Measurements from ENCODE around the gene FCRLA. TPM values are rescaled to one million over a fixed set of nuclear protein-coding genes. Genes with fewer than 3 reads are reported as not detected.

Gene FCRLA
- total RNA-seq, 2 experiments from 2014 or later, result 0.17 to 0.51 TPM

GRCh38 chr1:161731241-161731640 lies 24.2 kb downstream of the FCRLA start:
- H3K27ac Mint-ChIP-seq, result no peak overlapping the region
- no peaks in the 10 kb centered on the region for H3K9me3 Mint-ChIP-seq
- no peaks in the 10 kb centered on the region for H3K36me3 Mint-ChIP-seq
- DNase-seq (no peak), ATAC-seq (ENCODE audit: low read depth) (no peak)
- no peak overlapping the region for H3K4me3 Mint-ChIP-seq
- peaks cover 31% of the 10 kb centered on the region for H3K4me1 Mint-ChIP-seq
- H3K27me3 Mint-ChIP-seq, result peaks cover 17% of the 10 kb centered on the region
- POLR2A ChIA-PET, result no interaction called here

DNA sequence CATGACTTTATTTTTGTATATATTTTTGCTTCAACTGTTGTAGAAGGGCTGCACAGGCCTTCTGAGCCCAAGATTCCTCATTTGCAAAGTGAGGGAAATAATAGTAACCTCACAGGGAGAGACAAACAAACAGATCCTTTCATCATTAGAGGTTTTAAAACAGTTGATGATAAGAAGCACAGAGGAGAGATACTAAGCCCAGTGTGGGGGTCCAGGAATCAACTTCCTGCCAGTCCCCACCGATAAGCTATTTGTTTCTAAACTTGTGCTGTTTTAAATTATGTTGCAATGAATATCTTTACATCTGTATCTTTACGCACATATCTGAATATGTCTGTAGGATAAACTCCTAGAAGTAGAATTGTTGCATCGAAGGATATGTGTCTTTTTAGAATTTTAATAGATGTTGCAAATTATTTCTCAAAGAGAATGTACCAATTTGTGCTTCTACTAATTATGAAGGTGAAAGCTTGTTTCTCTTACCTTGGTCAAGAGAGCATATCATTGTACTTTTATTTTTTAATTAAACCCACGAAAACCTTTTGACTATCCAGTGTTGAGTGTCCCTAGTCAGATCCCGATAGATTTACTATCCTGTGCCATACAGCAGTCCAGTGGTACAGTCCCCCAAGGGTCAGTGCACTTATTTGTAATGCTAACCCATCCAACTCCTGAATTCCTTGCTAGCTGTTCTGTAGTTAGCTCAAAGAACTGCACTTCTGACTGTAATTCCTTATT lies 25.1 kb downstream of the FCRLA start:
- no peak for DNase-seq
- H3K27ac Mint-ChIP-seq, result no peak overlapping the region
- no peak overlapping the region for H3K4me3 Mint-ChIP-seq
- H3K9me3 Mint-ChIP-seq, result no peaks in the 10 kb centered on the region
- peaks cover 17% of the 10 kb centered on the region for H3K27me3 Mint-ChIP-seq
- peaks cover 35% of the 10 kb centered on the region for H3K4me1 Mint-ChIP-seq
- POLR2A ChIA-PET, result no interaction called here
- H3K36me3 Mint-ChIP-seq, result no peaks in the 10 kb centered on the region
- no peak for ATAC-seq (ENCODE audit: low read depth)

- POLR2A ChIA-PET, result no interaction called here
- H3K36me3 Mint-ChIP-seq, result no peaks in the 10 kb centered on the region
- H3K27me3 Mint-ChIP-seq, result peaks cover 14% of the 10 kb centered on the region
- no peak overlapping the region for H3K27ac Mint-ChIP-seq
- DNase-seq (no peak), ATAC-seq (ENCODE audit: low read depth) (no peak)
- no peaks in the 10 kb centered on the region for H3K9me3 Mint-ChIP-seq
- no peak overlapping the region for H3K4me3 Mint-ChIP-seq
- peaks cover 33% of the 10 kb centered on the region for H3K4me1 Mint-ChIP-seq
Observed at GRCh38 chr1:161733526-161733925, 26.5 kb downstream of the FCRLA start.

DNA sequence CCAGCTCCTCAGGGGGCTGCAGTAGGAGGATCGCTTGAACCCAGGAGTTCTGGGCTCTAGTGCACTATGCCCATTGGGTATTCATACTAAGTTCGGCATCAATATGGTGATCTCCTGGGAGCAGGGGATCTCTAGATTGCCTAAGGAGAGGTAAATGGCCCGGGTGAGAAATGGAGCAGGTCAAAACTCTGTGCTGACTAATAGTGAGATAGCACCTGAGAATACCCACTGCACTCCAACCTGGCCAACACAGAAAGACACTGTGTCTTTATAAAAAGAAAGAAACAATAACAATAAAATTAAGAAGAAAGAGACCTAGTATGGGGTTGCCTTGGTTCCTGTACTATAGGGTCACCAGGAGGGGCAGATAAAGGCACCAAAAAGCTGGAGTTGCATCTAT lies 28.8 kb downstream of the FCRLA start:
- no peaks in the 10 kb centered on the region for H3K36me3 Mint-ChIP-seq
- POLR2A ChIA-PET, result interaction anchor here (0.8 to 6.3 kb wide), 3 partner anchors 9 to 205 kb away, joined by 3 to 55 read pairs (median 4); no protein-coding TSS in a partner anchor
- ATAC-seq (ENCODE audit: low read depth) (no peak), DNase-seq (no peak)
- H3K4me1 Mint-ChIP-seq, result peaks cover 35% of the 10 kb centered on the region
- H3K9me3 Mint-ChIP-seq, result no peaks in the 10 kb centered on the region
- no peak overlapping the region for H3K27ac Mint-ChIP-seq
- H3K4me3 Mint-ChIP-seq, result no peak overlapping the region
- H3K27me3 Mint-ChIP-seq, result peaks cover 14% of the 10 kb centered on the region

DNA sequence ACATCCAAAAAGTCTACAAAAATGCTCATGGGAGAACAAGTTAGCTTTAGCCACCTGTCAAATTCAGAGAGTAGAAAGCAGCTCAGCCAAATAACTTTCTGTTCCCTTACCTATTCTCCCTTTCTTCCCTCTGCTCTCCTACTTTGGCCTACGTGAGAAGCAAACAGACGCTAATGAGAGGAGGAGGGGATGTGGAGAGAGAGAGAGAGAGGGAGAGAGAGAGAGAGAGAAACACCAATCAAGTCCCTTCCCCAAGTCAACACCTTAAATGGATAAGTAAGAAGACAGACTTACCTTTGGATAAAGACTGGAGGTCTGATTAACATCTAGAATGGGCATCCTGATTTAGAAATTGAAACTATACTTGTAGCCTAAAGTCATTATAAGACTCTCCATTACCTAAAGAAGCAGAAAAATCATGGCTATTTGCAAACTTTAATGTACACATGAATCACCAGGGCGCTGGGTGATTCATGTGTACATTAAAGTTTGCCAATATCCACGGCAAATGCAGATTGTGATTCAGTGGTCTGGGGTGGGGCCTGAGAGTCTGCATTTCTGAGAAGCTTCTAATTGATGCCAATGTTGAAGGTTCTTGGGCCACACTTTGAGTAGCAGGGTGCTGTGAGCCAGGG lies 29.4 kb downstream of the FCRLA start:
- H3K27ac Mint-ChIP-seq, result no peak overlapping the region
- H3K27me3 Mint-ChIP-seq, result peaks cover 8% of the 10 kb centered on the region
- no peaks in the 10 kb centered on the region for H3K36me3 Mint-ChIP-seq
- ATAC-seq (ENCODE audit: low read depth) (no peak), DNase-seq (no peak)
- no peak overlapping the region for H3K4me3 Mint-ChIP-seq
- POLR2A ChIA-PET, result interaction anchor here (1.0 to 6.3 kb wide), 3 partner anchors 10 to 206 kb away, joined by 3 to 55 read pairs (median 3); no protein-coding TSS in a partner anchor
- no peaks in the 10 kb centered on the region for H3K9me3 Mint-ChIP-seq
- peaks cover 40% of the 10 kb centered on the region for H3K4me1 Mint-ChIP-seq

- H3K9me3 Mint-ChIP-seq, result no peaks in the 10 kb centered on the region
- no peaks in the 10 kb centered on the region for H3K36me3 Mint-ChIP-seq
- no peak overlapping the region for H3K4me3 Mint-ChIP-seq
- H3K4me1 Mint-ChIP-seq, result peaks cover 40% of the 10 kb centered on the region
- DNase-seq (no peak), ATAC-seq (ENCODE audit: low read depth) (no peak)
- H3K27me3 Mint-ChIP-seq, result peaks cover 6% of the 10 kb centered on the region
- no peak overlapping the region for H3K27ac Mint-ChIP-seq
- POLR2A ChIA-PET, result interaction anchor here (1.0 to 6.3 kb wide), 3 partner anchors 11 to 16 kb away, joined by 3 to 55 read pairs (median 4); partner anchors contain the start of gene FCRLB
Observed at GRCh38 chr1:161737625-161738024, 30.6 kb downstream of the FCRLA start.

- peaks cover 42% of the 10 kb centered on the region for H3K4me1 Mint-ChIP-seq
- H3K4me3 Mint-ChIP-seq, result peak overlapping the region; percentile 54
- H3K27me3 Mint-ChIP-seq, result no peaks in the 10 kb centered on the region
- H3K36me3 Mint-ChIP-seq, result no peaks in the 10 kb centered on the region
- POLR2A ChIA-PET, result interaction anchor here (0.6 to 6.3 kb wide), 4 partner anchors 10 to 215 kb away, joined by 3 to 55 read pairs (median 6); partner anchors contain the start of gene DUSP12
- peak; percentile 88 for ATAC-seq (ENCODE audit: low read depth)
- H3K9me3 Mint-ChIP-seq, result no peaks in the 10 kb centered on the region
- DNase-seq, result peak; percentile 72
- peak overlapping the region; percentile 78 for H3K27ac Mint-ChIP-seq
Observed at GRCh38 chr1:161738627-161739287, 31.7 kb downstream of the FCRLA start.

DNA sequence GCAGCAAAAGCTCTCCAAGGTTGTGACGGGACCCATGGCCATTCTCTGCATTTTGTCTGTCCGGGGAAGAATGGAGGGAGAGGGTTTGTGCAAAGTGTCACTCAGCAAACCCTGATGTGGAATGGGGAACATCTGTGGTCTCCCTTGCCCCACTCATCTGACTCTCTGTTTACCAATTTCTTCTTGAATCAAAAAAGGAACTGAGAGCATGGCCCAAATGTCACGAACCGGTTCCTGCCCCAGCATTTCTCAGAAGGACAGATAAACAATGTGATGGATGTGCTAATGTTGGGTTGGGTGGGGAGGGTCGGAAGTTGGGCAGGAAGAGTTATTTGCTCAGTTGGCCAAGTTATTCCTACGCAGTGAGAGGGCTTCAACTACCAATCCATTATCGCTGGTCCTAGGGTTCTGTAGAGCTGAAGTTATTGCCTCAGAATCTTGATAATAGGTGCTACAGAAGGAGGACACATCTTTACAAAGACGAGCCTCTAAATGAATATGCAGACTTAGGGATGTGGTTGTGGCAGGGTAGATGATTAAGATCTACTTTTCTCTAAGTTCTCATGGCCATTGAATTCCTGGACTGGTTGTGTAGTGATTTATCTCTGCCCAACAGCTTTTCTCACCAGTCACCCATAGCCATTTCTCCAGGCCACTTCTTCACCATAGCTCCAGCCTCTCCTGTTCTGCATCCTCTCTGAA lies 33.0 kb downstream of the FCRLA start:
- H3K36me3 Mint-ChIP-seq, result peaks cover 2% of the 10 kb centered on the region
- POLR2A ChIA-PET, result interaction anchor here (1.7 to 6.3 kb wide), 2 partner anchors 9 to 14 kb away, joined by 7 to 55 read pairs; partner anchors contain the start of gene DUSP12

GRCh38 chr1:161740921-161741320 lies 33.9 kb downstream of the FCRLA start:
- no peaks in the 10 kb centered on the region for H3K9me3 Mint-ChIP-seq

More for the DNA sequence above, 33.0 kb downstream of the FCRLA start:
- peaks cover 2% of the 10 kb centered on the region for H3K27me3 Mint-ChIP-seq
- H3K4me3 Mint-ChIP-seq, result no peak overlapping the region
- DNase-seq (no peak), ATAC-seq (ENCODE audit: low read depth) (no peak)
- H3K4me1 Mint-ChIP-seq, result peaks cover 51% of the 10 kb centered on the region
- peak overlapping the region; percentile 37 for H3K27ac Mint-ChIP-seq
- no peaks in the 10 kb centered on the region for H3K9me3 Mint-ChIP-seq

GRCh38 chr1:161743231-161743630 lies 36.2 kb downstream of the FCRLA start:
- H3K36me3 Mint-ChIP-seq, result peaks cover 2% of the 10 kb centered on the region
- H3K27ac Mint-ChIP-seq, result no peak overlapping the region
- H3K4me3 Mint-ChIP-seq, result no peak overlapping the region
- peaks cover 2% of the 10 kb centered on the region for H3K27me3 Mint-ChIP-seq
- H3K4me1 Mint-ChIP-seq, result peaks cover 47% of the 10 kb centered on the region
- DNase-seq, result no peak
- no peaks in the 10 kb centered on the region for H3K9me3 Mint-ChIP-seq
- POLR2A ChIA-PET, result no interaction called here
- ATAC-seq (ENCODE audit: low read depth), result no peak

More at GRCh38 chr1:161740921-161741320, 33.9 kb downstream of the FCRLA start:
- H3K27me3 Mint-ChIP-seq, result peaks cover 2% of the 10 kb centered on the region
- no peak overlapping the region for H3K4me3 Mint-ChIP-seq
- DNase-seq, result no peak
- no peak overlapping the region for H3K27ac Mint-ChIP-seq
- no peak for ATAC-seq (ENCODE audit: low read depth)
- POLR2A ChIA-PET, result interaction anchor here (6.3 kb wide), 1 partner anchor 15 kb away, joined by 55 read pairs; no protein-coding TSS in a partner anchor
- H3K4me1 Mint-ChIP-seq, result peaks cover 55% of the 10 kb centered on the region
- peaks cover 2% of the 10 kb centered on the region for H3K36me3 Mint-ChIP-seq

- ATAC-seq (ENCODE audit: low read depth) (no peak), DNase-seq (no peak)
- Mint-ChIP-seq H3K27me3 (peaks cover 2% of the 10 kb centered on the region), H3K9me3 (no peaks in the 10 kb centered on the region), H3K4me3 (no peak overlapping the region), H3K27ac (no peak overlapping the region), H3K36me3 (peaks cover 7% of the 10 kb centered on the region), H3K4me1 (peaks cover 37% of the 10 kb centered on the region)
- POLR2A ChIA-PET, result interaction anchor here (1.5 to 2.0 kb wide), 2 partner anchors 9 to 11 kb away, joined by 3 to 7 read pairs; no protein-coding TSS in a partner anchor
Observed at GRCh38 chr1:161747801-161748200, 40.8 kb downstream of the FCRLA start.

DNA sequence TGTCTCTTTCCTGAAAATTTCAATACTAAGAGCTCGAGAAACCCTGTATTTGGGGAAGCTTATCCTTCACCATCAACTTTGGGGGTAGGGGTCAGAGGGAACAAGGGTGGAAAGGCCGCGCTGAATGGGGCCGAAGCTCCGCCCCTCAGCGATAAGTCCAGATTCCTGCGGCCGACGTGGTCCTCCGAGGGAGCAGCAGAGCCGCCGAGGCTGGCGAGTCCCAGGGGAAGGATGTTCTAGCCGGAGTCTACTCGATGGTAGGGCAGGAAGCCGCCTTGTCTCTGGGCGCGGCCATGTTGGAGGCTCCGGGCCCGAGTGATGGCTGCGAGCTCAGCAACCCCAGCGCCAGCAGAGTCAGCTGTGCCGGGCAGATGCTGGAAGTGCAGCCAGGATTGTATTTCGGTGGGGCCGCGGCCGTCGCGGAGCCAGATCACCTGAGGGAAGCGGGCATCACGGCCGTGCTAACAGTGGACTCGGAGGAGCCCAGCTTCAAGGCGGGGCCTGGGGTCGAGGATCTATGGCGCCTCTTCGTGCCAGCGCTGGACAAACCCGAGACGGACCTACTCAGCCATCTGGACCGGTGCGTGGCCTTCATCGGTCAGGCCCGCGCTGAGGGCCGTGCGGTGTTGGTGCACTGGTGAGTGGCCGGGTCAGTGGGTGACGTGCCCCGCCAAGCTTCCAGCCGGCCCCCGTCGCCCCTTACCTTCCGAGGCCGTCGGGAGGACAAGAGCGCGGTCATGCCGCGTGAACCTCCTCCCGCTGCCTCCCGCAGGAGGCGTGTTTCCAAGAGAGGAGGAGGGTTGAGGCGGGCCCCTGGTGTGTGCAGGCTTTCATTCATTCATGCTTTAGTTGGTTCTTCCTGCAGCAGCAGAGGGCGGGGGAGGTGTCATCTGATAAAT lies 42.7 kb downstream of the FCRLA start, which contains the start of gene DUSP12:
Gene DUSP12, plus strand, starts transcription at position 278 of the 899 bp plus-strand sequence. Its CDS starts 16 bp downstream, at position 294.
- Mint-ChIP-seq H3K9me3 (peaks cover 4% of the 10 kb centered on the region), H3K36me3 (peaks cover 21% of the 10 kb centered on the region), H3K4me3 (peak within 1 kb of the TSS; percentile 98), H3K27me3 (peaks cover 2% of the 10 kb centered on the region), H3K27ac (peak within 1 kb of the TSS; percentile 96), H3K4me1 (peaks cover 32% of the 10 kb centered on the region)
- peak; percentile 84 for DNase-seq
- POLR2A ChIA-PET, result interaction anchor here (1.1 to 2.2 kb wide), 7 partner anchors 8 to 288 kb away, joined by 3 to 16 read pairs (median 6); partner anchors contain the start of gene ATF6
- ATAC-seq (ENCODE audit: low read depth), result peak; percentile 95
